Caco-2 (cell line): Measurements from ENCODE around the gene TJAP1. TPM values are rescaled to one million over a fixed set of nuclear protein-coding genes. Genes with fewer than 3 reads are reported as not detected.

Experiments used
- BruUV-seq: library from RNA; stranded (reverse); fragments of 400-500 nt; replicated peaks from 2 replicates; lab custom pipeline; 2021; lab: Mats Ljungman, UMichigan
- CTCF ChIA-PET: fragments of 300-600 bp; sonication (Branson Sonifier 250); formaldehyde crosslinking; loops from one replicate; lab custom pipeline; 2022; ENCODE audit warnings: antibody characterized with exemption; lab: Charles Lee
- POLR2A ChIA-PET: fragments of 300-600 bp; sonication (Branson Sonifier 250); formaldehyde crosslinking; loops from one replicate; lab custom pipeline; 2022; ENCODE audit warnings: antibody characterized with exemption; lab: Charles Lee
- DNase-seq, 2 experiments: peaks; one replicate each; pipeline versions ENCODE4 v3.0.0 to v3.0.0-alpha.2; 2020 to 2022
- H3K27me3 ChIP-seq: replicated peaks from 2 replicates; pipeline ENCODE4 v1.6.0; 2011; ENCODE audit warnings: low read length; ENCODE audit not compliant: control insufficient read depth, insufficient read depth
- H3K36me3 ChIP-seq: 2 replicates; pipeline ENCODE4 v1.5.1; 2011; ENCODE audit warnings: low read length; ENCODE audit not compliant: control insufficient read depth, insufficient read depth
- H3K4me1 ChIP-seq: fragments of 250-450 bp; sonication (Bioruptor Pico); 2 replicates; pipeline ENCODE4 v1.5.1; 2020; ENCODE audit warnings: mild to moderate bottlenecking
- H3K4me3 ChIP-seq: 2 replicates; pipeline ENCODE4 v1.5.1; 2011; ENCODE audit warnings: low read depth, mild to moderate bottlenecking, control low read depth, low read length
- H3K9me3 ChIP-seq: fragments of 250-450 bp; sonication (Bioruptor Pico); 2 replicates; pipeline ENCODE4 v1.5.1; 2020; ENCODE audit warnings: mild to moderate bottlenecking, moderate library complexity
- H3K27ac Mint-ChIP-seq: one replicate; pipeline ENCODE4 v1.8.0; 2022; ENCODE audit warnings: mixed read lengths; ENCODE audit not compliant: unreplicated experiment
- H3K27me3 Mint-ChIP-seq: one replicate; pipeline ENCODE4 v1.8.0; 2022; ENCODE audit warnings: mixed read lengths; ENCODE audit not compliant: insufficient read depth, unreplicated experiment
- H3K36me3 Mint-ChIP-seq: one replicate; pipeline ENCODE4 v1.8.0; 2022; ENCODE audit warnings: mild to moderate bottlenecking, mixed read lengths; ENCODE audit not compliant: insufficient read depth, unreplicated experiment
- H3K4me1 Mint-ChIP-seq: one replicate; pipeline ENCODE4 v1.8.0; 2022; ENCODE audit warnings: low read depth, mixed read lengths; ENCODE audit not compliant: unreplicated experiment
- H3K4me3 Mint-ChIP-seq: one replicate; pipeline ENCODE4 v1.8.0; 2022; ENCODE audit warnings: mild to moderate bottlenecking, moderate library complexity, mixed read lengths; ENCODE audit not compliant: unreplicated experiment
- H3K9me3 Mint-ChIP-seq: one replicate; pipeline ENCODE4 v1.8.0; 2022; ENCODE audit warnings: mixed read lengths; ENCODE audit not compliant: unreplicated experiment
- intact Hi-C: fragments of 100-400 bp; cut with micrococcal nuclease; formaldehyde crosslinking; loops from one replicate; pipeline ENCODE4 v1.10.0; 2022; ENCODE audit not compliant: unreplicated experiment
- total RNA-seq: library from RNA; stranded (reverse); gene quantifications from 2 replicates; pipeline ENCODE4 v1.2.3, GENCODE V29; 2022
- TF ChIP-seq, protein P1 (sequence below), 2 experiments: fragments of 200-600 bp in 1 of 2; IDR thresholded peaks; 1 replicate in 1 of 2; 2 replicates in 1 of 2; pipeline versions ENCODE4 v1.5.1 to v1.8.0; 2011 to 2022; ENCODE audit warnings: antibody characterized with exemption in 1 of 2, control low read depth in 1 of 2, inconsistent platforms in 1 of 2, low read depth in 1 of 2, low read length in 1 of 2, mild to moderate bottlenecking in 1 of 2, moderate library complexity in 1 of 2; ENCODE audit not compliant: insufficient read depth in 1 of 2, severe bottlenecking in 1 of 2, unreplicated experiment in 1 of 2

Gene TJAP1
- total RNA-seq, 1 experiment from 2014 or later: 34.0 TPM

GRCh38 chr6:43481591-43482236, 4.3 kb downstream of the TJAP1 start:
- TF ChIP-seq, protein P1, sequence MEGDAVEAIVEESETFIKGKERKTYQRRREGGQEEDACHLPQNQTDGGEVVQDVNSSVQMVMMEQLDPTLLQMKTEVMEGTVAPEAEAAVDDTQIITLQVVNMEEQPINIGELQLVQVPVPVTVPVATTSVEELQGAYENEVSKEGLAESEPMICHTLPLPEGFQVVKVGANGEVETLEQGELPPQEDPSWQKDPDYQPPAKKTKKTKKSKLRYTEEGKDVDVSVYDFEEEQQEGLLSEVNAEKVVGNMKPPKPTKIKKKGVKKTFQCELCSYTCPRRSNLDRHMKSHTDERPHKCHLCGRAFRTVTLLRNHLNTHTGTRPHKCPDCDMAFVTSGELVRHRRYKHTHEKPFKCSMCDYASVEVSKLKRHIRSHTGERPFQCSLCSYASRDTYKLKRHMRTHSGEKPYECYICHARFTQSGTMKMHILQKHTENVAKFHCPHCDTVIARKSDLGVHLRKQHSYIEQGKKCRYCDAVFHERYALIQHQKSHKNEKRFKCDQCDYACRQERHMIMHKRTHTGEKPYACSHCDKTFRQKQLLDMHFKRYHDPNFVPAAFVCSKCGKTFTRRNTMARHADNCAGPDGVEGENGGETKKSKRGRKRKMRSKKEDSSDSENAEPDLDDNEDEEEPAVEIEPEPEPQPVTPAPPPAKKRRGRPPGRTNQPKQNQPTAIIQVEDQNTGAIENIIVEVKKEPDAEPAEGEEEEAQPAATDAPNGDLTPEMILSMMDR (IDR thresholded peaks at IDR 0.05; ENCODE audit: insufficient read depth in 1 of 2, low read depth in 1 of 2, low read length in 1 of 2, severe bottlenecking in 1 of 2, unreplicated experiment in 1 of 2): no peak
- H3K27me3 ChIP-seq: no peaks in the 10 kb centered on the region
- no peaks in the 10 kb centered on the region for H3K36me3 ChIP-seq
- POLR2A ChIA-PET: no interaction called here
- Mint-ChIP-seq H3K9me3 (no peaks in the 10 kb centered on the region), H3K27ac (no peak overlapping the region), H3K36me3 (peaks cover 12% of the 10 kb centered on the region), H3K4me3 (no peak overlapping the region), H3K4me1 (peaks cover 20% of the 10 kb centered on the region), H3K27me3 (no peaks in the 10 kb centered on the region)
- BruUV-seq: TSS peak; percentile 1
- H3K4me1 ChIP-seq: peaks cover 14% of the 10 kb centered on the region; the same call in 1 of the 2 replicates
- intact Hi-C loops: no loop called here
- CTCF ChIA-PET: no interaction called here
- no peak for DNase-seq
- no peaks in the 10 kb centered on the region for H3K9me3 ChIP-seq
- H3K4me3 ChIP-seq: no peak overlapping the region

DNA sequence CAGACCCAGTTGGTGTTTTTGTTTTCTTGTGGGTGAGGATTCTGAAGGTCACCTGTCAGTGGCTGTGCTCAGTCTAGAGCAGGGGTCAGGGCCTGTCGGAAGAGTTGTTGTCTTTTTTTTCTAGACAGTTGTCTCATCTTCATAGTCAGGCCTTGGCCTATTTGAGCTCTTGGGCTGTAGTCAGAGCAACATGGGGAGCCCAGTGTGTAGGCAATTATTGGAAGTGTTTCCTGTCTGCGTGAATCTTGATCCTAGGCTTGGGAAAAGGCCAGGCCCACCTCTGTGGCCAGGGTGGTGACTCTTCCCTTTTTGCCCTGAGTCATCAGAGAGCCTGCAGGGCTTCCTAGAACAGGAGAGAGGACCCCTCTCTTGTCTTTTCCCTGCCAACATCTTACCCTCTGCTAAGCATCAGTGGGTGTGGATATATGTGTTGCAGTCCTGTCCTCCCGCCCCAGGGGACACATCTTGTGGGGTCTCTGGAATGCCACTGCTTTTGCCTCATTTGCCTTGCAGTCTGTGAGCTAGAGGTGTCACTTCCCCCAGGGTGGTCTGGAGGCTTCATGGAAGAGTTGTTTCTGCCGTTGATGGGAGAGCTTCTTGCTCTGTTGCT, 11.4 kb downstream of the TJAP1 start:
- H3K36me3 Mint-ChIP-seq: peaks cover 5% of the 10 kb centered on the region
- Histone ChIP-seq H3K9me3 (no peaks in the 10 kb centered on the region), H3K36me3 (no peaks in the 10 kb centered on the region), H3K4me1 (0 out of 2 replicates have a peak, but pooled peaks cover 8% of the 10 kb centered on the region), H3K4me3 (no peak overlapping the region), H3K27me3 (no peaks in the 10 kb centered on the region)
- TF ChIP-seq, protein P1 (IDR thresholded peaks at IDR 0.05; ENCODE audit: insufficient read depth in 1 of 2, low read depth in 1 of 2, low read length in 1 of 2, severe bottlenecking in 1 of 2, unreplicated experiment in 1 of 2): no peak
- BruUV-seq: no TSS peak
- intact Hi-C loops: no loop called here
- H3K27me3 Mint-ChIP-seq: no peaks in the 10 kb centered on the region
- H3K4me1 Mint-ChIP-seq: peaks cover 6% of the 10 kb centered on the region
- ChIA-PET POLR2A (interaction anchor here (0.7 kb wide), 1 partner anchor 474 kb away, joined by 3 read pairs; no protein-coding TSS in a partner anchor), CTCF (no interaction called here)
- no peak overlapping the region for H3K4me3 Mint-ChIP-seq
- no peak for DNase-seq
- no peak overlapping the region for H3K27ac Mint-ChIP-seq
- no peaks in the 10 kb centered on the region for H3K9me3 Mint-ChIP-seq

GRCh38 chr6:43489277-43490072, 12.1 kb downstream of the TJAP1 start:
- ChIA-PET POLR2A (no interaction called here), CTCF (interaction anchor here (1.2 kb wide), 1 partner anchor 45 kb away, joined by 3 read pairs; no protein-coding TSS in a partner anchor)
- BruUV-seq: no TSS peak
- Mint-ChIP-seq H3K27me3 (no peaks in the 10 kb centered on the region), H3K4me1 (peaks cover 6% of the 10 kb centered on the region), H3K4me3 (no peak overlapping the region), H3K36me3 (peaks cover 5% of the 10 kb centered on the region), H3K9me3 (no peaks in the 10 kb centered on the region), H3K27ac (no peak overlapping the region)
- intact Hi-C loops: no loop called here
- H3K4me1 ChIP-seq: 0 out of 2 replicates have a peak, but pooled peaks cover 13% of the 10 kb centered on the region
- no peak for DNase-seq
- TF ChIP-seq, protein P1 (IDR thresholded peaks at IDR 0.05; ENCODE audit: insufficient read depth in 1 of 2, low read depth in 1 of 2, low read length in 1 of 2, severe bottlenecking in 1 of 2, unreplicated experiment in 1 of 2): no peak
- H3K36me3 ChIP-seq: no peaks in the 10 kb centered on the region
- H3K27me3 ChIP-seq: no peaks in the 10 kb centered on the region
- H3K4me3 ChIP-seq: no peak overlapping the region
- no peaks in the 10 kb centered on the region for H3K9me3 ChIP-seq
